ENCODE measurements around the gene C4orf50. TPM values are rescaled to one million over a fixed set of nuclear protein-coding genes. Genes with fewer than 3 reads are reported as not detected.

The C4orf50 gene
- total and polyA plus RNA-seq, 12 donors: 0.08 to 1.4 (median 0.56) TPM; not detected in 4

DNA sequence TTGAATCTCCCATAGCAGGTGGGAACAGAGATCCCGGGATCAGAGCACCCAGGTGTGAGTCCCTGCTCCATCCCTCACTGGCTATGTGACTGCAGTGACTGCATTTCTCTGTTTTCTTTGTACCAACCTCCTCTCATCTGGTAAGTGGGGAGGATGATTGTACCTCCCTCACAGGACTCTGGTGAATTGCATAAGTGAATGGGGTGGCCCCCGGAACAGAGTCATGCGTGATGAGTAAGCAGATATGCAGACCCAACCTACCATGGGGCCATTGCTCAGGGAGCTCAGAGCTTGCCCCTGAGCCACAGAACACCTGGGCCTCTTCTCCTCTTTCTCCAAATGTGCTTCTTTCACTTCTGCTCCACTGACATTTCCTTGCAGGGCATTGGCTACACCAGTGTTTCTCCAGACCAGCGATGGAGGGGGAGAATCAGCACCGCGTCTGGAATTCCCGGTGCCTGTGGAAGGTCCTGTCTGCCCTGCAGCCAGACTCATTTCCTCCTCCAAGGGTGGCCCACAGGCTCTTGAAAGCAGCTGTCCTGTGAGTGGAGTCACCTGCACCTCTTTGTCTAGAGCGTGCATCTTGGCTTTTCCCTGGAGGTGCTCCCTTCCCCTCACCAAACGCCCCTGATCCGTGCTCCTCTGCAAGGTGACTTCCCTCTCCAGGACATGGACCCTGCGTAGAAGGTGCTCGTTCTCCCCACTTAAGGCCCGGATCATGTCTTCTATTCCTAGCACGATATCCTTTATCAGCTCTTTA is 30.0 kb downstream of the C4orf50 start:
- H3K4me3 ChIP-seq: no peak overlapping the region
- H3K4me1 ChIP-seq (replicated peaks in 1 of 2): no peaks in the 10 kb centered on the region
- peak in 1 of 7 donors; percentile 13 for DNase-seq
- H3K9me3 ChIP-seq (replicated peaks in 1 of 3): peaks cover 0 to 3% (median 0%) of the 10 kb centered on the region in 3 donors
- TF ChIP-seq POLR2A (IDR thresholded peaks at IDR 0.05): no peak
- no peak for TF ChIP-seq CTCF (IDR thresholded peaks at IDR 0.05)
- no peak overlapping the region for H3K27ac ChIP-seq
- intact Hi-C loops (cut with DNase I): no loop called here
- no peaks in the 10 kb centered on the region for H3K36me3 ChIP-seq (replicated peaks in 1 of 2)
- 72 to 82% (median 81%) methylated on average over 13 to 14 of the region's 14 CpGs for WGBS, 4 donors
- no peaks in the 10 kb centered on the region for H3K27me3 ChIP-seq

GRCh38 chr4:5984843-5985242 is 33.4 kb downstream of the C4orf50 start:
- TF ChIP-seq CTCF (IDR thresholded peaks at IDR 0.05) (no peak), POLR2A (IDR thresholded peaks at IDR 0.05) (no peak)
- Histone ChIP-seq H3K27me3 (no peaks in the 10 kb centered on the region), H3K36me3 (replicated peaks in 1 of 2) (no peaks in the 10 kb centered on the region), H3K27ac (no peak overlapping the region), H3K4me1 (replicated peaks in 1 of 2) (no peaks in the 10 kb centered on the region), H3K9me3 (replicated peaks in 1 of 3) (peaks cover 0 to 3% (median 0%) of the 10 kb centered on the region in 3 donors), H3K4me3 (no peak overlapping the region)
- intact Hi-C loops (cut with DNase I): no loop called here
- no peak for DNase-seq

- intact Hi-C loops (cut with DNase I): no loop called here
- DNase-seq: no peak
- no peaks in the 10 kb centered on the region for H3K27me3 ChIP-seq
Observed at GRCh38 chr4:5982156-5982973, 35.9 kb downstream of the C4orf50 start.

More at GRCh38 chr4:5982156-5982973, 35.9 kb downstream of the C4orf50 start:
- Histone ChIP-seq H3K9me3 (replicated peaks in 1 of 3) (peaks cover 0 to 3% (median 0%) of the 10 kb centered on the region in 3 donors), H3K4me3 (no peak overlapping the region), H3K36me3 (replicated peaks in 1 of 2) (no peaks in the 10 kb centered on the region), H3K4me1 (replicated peaks in 1 of 2) (no peaks in the 10 kb centered on the region), H3K27ac (no peak overlapping the region)
- WGBS, 4 donors: 74 to 79% (median 77%) methylated on average over 9 of the region's 9 CpGs
- TF ChIP-seq CTCF (IDR thresholded peaks at IDR 0.05) (no peak), POLR2A (IDR thresholded peaks at IDR 0.05) (no peak)
